OCI-LY1 (cell line): Measurements from ENCODE around the gene TTC28.

Source experiments
- H2AFZ ChIP-seq: fragments of 200-600 bp; sonication (generic), shearing (Covaris generic); 2 replicates; pipeline ENCODE4 v1.6.0; 2014; ENCODE audit warnings: antibody characterized with exemption, mild to moderate bottlenecking, low read length
- H3F3A ChIP-seq: fragments of 200-600 bp; sonication (generic), shearing (Covaris generic); 2 replicates; pipeline ENCODE4 v1.6.0; 2014; ENCODE audit warnings: mild to moderate bottlenecking, antibody characterized with exemption, low read length, moderate library complexity; ENCODE audit not compliant: insufficient read depth
- H3K27ac ChIP-seq: fragments of 200-600 bp; sonication (generic); 2 replicates; pipeline ENCODE4 v1.5.1; 2014; ENCODE audit warnings: low read length, mixed run types, mild to moderate bottlenecking, low read depth; ENCODE audit not compliant: poor library complexity, severe bottlenecking
- H3K27me3 ChIP-seq: fragments of 200-600 bp; sonication (generic); 2 replicates; pipeline ENCODE4 v1.6.0; 2014; ENCODE audit warnings: antibody characterized with exemption, mild to moderate bottlenecking, low read length, moderate library complexity; ENCODE audit not compliant: insufficient read depth
- H3K36me3 ChIP-seq: fragments of 200-600 bp; sonication (generic); 2 replicates; pipeline ENCODE4 v1.6.1; 2014; ENCODE audit warnings: mild to moderate bottlenecking, antibody characterized with exemption, low read length, moderate library complexity, mixed read lengths; ENCODE audit not compliant: insufficient read depth
- H3K4me1 ChIP-seq: fragments of 200-600 bp; sonication (generic); 2 replicates; pipeline ENCODE4 v1.5.1; 2014; ENCODE audit warnings: mild to moderate bottlenecking, low read length, moderate library complexity; ENCODE audit not compliant: insufficient read depth, severe bottlenecking
- H3K4me2 ChIP-seq: fragments of 200-600 bp; sonication (generic), shearing (Covaris generic); 2 replicates; pipeline ENCODE4 v1.6.1; 2014; ENCODE audit warnings: low read length
- H3K4me3 ChIP-seq: fragments of 200-600 bp; sonication (generic); 2 replicates; pipeline ENCODE4 v1.5.1; 2014; ENCODE audit warnings: low read length, low read depth, mild to moderate bottlenecking, mixed read lengths; ENCODE audit not compliant: poor library complexity, severe bottlenecking
- H3K79me2 ChIP-seq: fragments of 200-600 bp; shearing (Covaris generic); 2 replicates; pipeline ENCODE4 v1.6.1; 2016; ENCODE audit warnings: mixed run types, low read length, mixed read lengths; ENCODE audit not compliant: insufficient read depth
- H3K9ac ChIP-seq: fragments of 200-600 bp; sonication (generic), shearing (Covaris generic); 2 replicates; pipeline ENCODE4 v1.6.1; 2014; ENCODE audit warnings: mild to moderate bottlenecking, low read length, mixed read lengths
- H3K9me2 ChIP-seq: fragments of 200-600 bp; sonication (generic), shearing (Covaris generic); 2 replicates; pipeline ENCODE4 v1.6.1; 2014; ENCODE audit warnings: low read depth, mild to moderate bottlenecking, low read length, mixed read lengths
- H3K9me3 ChIP-seq: fragments of 200-600 bp; shearing (Covaris generic); 2 replicates; pipeline ENCODE4 v1.6.1; 2014; ENCODE audit warnings: low read length, mixed read lengths
- H4K20me1 ChIP-seq: fragments of 200-600 bp; sonication (generic), shearing (Covaris generic); 2 replicates; pipeline ENCODE4 v1.6.0; 2016; ENCODE audit warnings: mild to moderate bottlenecking, low read length; ENCODE audit not compliant: insufficient read depth
- CTCF ChIP-seq: fragments of 200-600 bp; sonication (generic), shearing (Covaris generic); IDR thresholded peaks from 2 replicates; pipeline ENCODE4 v1.5.1; 2017; ENCODE audit warnings: mild to moderate bottlenecking, antibody characterized with exemption, low read length, moderate library complexity, mixed read lengths
- EZH2 ChIP-seq: fragments of 200-600 bp; sonication (generic), shearing (Covaris generic); IDR thresholded peaks from 2 replicates; pipeline ENCODE4 v1.8.0; 2017; ENCODE audit warnings: borderline replicate concordance, mixed run types, mild to moderate bottlenecking, antibody characterized with exemption, low read length, moderate library complexity, mixed read lengths

TTC28 gene

GRCh38 chr22:28032861-28033260 is 646.8 kb downstream of the TTC28 start:
- Histone ChIP-seq H3K4me3 (no peak overlapping the region), H3F3A (no peaks in the 10 kb centered on the region), H3K79me2 (no peaks in the 10 kb centered on the region), H3K4me2 (no peak overlapping the region), H3K36me3 (no peaks in the 10 kb centered on the region), H3K9me2 (no peaks in the 10 kb centered on the region), H3K27me3 (no peaks in the 10 kb centered on the region), H3K4me1 (no peaks in the 10 kb centered on the region), H4K20me1 (no peaks in the 10 kb centered on the region), H3K9ac (no peak overlapping the region), H3K27ac (no peak overlapping the region), H3K9me3 (no peaks in the 10 kb centered on the region), H2AFZ (no peak overlapping the region)
- TF ChIP-seq EZH2: no peak
- TF ChIP-seq CTCF: no peak

DNA sequence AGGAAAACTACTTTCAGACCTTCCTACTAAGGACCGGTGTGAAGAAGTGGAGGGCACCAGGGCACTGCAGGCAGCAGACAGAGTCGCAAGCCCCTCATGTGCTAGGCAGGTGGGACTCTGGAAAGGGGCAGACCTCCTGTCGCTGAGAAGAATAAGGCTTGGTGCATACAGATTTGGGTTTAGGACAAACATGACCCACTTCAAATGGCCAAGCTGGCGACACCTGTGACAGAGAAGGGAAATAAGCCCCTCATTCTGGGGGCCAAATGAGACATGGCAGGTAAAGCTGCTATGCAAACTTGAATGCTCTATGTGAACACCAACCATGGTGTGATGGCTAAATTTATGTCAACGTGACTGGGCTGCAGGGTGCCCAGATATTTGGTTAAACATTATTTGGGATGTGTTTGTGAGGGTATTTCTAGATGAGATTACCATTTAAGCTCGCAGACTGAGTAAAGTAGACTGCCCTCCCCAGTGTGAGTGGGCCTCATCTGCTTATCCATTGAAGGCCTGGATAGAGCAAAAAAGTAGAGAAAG is 648.2 kb downstream of the TTC28 start:
- H3K9me3 ChIP-seq: no peaks in the 10 kb centered on the region
- no peaks in the 10 kb centered on the region for H3K27me3 ChIP-seq
- no peak overlapping the region for H2AFZ ChIP-seq
- no peak overlapping the region for H3K4me3 ChIP-seq
- no peak overlapping the region for H3K4me2 ChIP-seq
- H3K36me3 ChIP-seq: no peaks in the 10 kb centered on the region
- H3K9me2 ChIP-seq: no peaks in the 10 kb centered on the region
- no peaks in the 10 kb centered on the region for H4K20me1 ChIP-seq
- no peaks in the 10 kb centered on the region for H3K4me1 ChIP-seq
- TF ChIP-seq EZH2 (no peak), CTCF (no peak)
- H3K79me2 ChIP-seq: no peaks in the 10 kb centered on the region
- H3F3A ChIP-seq: no peaks in the 10 kb centered on the region
- no peak overlapping the region for H3K27ac ChIP-seq
- no peak overlapping the region for H3K9ac ChIP-seq

DNA sequence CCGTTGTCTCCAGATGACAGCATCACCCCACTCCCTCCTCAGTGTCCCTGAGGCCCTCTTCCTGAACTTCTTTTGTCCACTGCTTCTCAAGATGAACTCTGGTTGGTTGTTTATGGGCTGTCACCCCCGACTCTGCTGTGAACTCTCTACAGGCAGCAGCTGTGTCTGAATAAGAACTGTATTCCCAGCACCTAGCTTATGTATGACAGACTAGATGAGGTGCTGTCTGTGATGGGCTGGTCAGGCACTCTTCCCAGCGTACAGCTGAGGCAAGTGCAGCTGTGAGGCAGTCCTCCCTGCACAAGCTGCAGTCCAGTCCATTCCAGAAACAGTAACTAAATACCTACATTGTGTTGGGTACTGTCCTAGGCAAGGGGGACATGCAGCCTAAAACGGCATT is 649.2 kb downstream of the TTC28 start:
- Histone ChIP-seq H3K9me3 (no peaks in the 10 kb centered on the region), H2AFZ (no peak overlapping the region), H3K27me3 (no peaks in the 10 kb centered on the region), H3K79me2 (no peaks in the 10 kb centered on the region), H3K36me3 (no peaks in the 10 kb centered on the region), H3K4me2 (no peak overlapping the region), H3K4me1 (no peaks in the 10 kb centered on the region), H3F3A (no peaks in the 10 kb centered on the region), H4K20me1 (no peaks in the 10 kb centered on the region), H3K4me3 (no peak overlapping the region), H3K27ac (no peak overlapping the region), H3K9me2 (no peaks in the 10 kb centered on the region), H3K9ac (no peak overlapping the region)
- TF ChIP-seq CTCF (no peak), EZH2 (no peak)
